Measurements from ENCODE around the gene NUDT19.
"Not testable (repeated sequence)": the region's sequence is repeated elsewhere in the genome, so short reads cannot be mapped to it uniquely, and the experiment has no call there.

The NUDT19 gene

DNA sequence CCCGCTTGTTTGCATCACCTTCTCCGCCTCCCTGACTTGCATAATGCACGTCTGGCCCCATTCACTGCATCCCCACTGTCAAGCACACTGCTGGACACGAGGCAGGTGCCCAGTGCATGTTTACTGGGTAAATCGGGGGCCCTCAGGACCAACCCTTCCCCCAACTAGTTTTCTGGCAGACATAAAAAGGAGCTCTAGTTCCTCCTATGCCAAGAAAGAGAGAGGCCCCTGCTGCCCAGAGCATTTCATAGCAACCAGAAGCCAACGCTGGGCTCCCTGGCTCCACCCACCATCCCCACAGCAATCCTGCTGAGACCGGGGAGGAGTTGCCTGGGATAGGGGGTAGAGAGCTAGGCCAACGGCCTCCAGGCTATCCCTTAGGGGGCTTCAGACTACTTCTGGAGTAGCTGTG, 39.9 kb upstream of the NUDT19 start:
- Histone ChIP-seq H3K27ac (ENCODE audit: low read length) (no peak overlapping the region), H3K79me2 (ENCODE audit: low read length) (no peaks in the 10 kb centered on the region), H3K36me3 (replicated peaks; ENCODE audit: insufficient read depth, low read length) (no peaks in the 10 kb centered on the region), H3F3A (ENCODE audit: insufficient read depth, low read length) (no peaks in the 10 kb centered on the region), H3K4me2 (ENCODE audit: low read depth, low read length) (no peak overlapping the region), H3K9ac (ENCODE audit: low read length) (no peak overlapping the region), H4K20me1 (ENCODE audit: insufficient read depth, low read length) (no peaks in the 10 kb centered on the region), H3K4me3 (ENCODE audit: low read length) (no peak overlapping the region), H3K4me1 (ENCODE audit: low read length) (no peaks in the 10 kb centered on the region), H3K27me3 (replicated peaks; ENCODE audit: insufficient read depth, low read length) (no peaks in the 10 kb centered on the region), H3K9me3 (replicated peaks; ENCODE audit: insufficient read depth, low read length) (no peaks in the 10 kb centered on the region), H3K9me2 (replicated peaks; ENCODE audit: insufficient read depth, low read length) (no peaks in the 10 kb centered on the region), H2AFZ (ENCODE audit: low read length) (no peak overlapping the region)
- TF ChIP-seq EZH2 (optimal IDR thresholded peaks at IDR 0.05; ENCODE audit: low read depth, low read length), result no peak
- TF ChIP-seq, protein P1, sequence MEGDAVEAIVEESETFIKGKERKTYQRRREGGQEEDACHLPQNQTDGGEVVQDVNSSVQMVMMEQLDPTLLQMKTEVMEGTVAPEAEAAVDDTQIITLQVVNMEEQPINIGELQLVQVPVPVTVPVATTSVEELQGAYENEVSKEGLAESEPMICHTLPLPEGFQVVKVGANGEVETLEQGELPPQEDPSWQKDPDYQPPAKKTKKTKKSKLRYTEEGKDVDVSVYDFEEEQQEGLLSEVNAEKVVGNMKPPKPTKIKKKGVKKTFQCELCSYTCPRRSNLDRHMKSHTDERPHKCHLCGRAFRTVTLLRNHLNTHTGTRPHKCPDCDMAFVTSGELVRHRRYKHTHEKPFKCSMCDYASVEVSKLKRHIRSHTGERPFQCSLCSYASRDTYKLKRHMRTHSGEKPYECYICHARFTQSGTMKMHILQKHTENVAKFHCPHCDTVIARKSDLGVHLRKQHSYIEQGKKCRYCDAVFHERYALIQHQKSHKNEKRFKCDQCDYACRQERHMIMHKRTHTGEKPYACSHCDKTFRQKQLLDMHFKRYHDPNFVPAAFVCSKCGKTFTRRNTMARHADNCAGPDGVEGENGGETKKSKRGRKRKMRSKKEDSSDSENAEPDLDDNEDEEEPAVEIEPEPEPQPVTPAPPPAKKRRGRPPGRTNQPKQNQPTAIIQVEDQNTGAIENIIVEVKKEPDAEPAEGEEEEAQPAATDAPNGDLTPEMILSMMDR (IDR thresholded peaks at IDR 0.05; ENCODE audit: low read length), result no peak
- no peak for DNase-seq

DNA sequence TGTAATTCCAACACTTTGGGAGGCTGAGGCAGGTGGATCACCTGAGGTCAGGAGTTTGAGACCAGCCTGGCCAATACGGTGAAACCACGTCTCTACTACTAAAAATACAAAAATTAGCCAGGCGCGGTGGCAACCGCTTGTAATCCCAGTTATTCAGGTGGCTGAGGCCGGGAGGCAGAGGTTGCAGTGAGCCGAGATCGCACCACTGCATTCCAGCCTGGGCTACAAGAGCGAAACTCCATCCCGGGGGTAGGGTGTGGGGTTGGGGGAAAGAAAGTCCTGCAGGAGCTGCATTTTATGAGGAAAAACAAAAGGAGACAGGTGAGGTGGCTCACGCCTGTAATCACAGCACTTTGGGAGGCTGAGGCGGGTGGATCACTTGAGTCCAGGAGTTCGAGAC, 39.3 kb upstream of the NUDT19 start:
- not testable (repeated sequence) for H3K36me3 ChIP-seq (replicated peaks; ENCODE audit: insufficient read depth, low read length); H3K27me3 ChIP-seq (replicated peaks; ENCODE audit: insufficient read depth, low read length); DNase-seq; H3K79me2 ChIP-seq (ENCODE audit: low read length); H3K4me2 ChIP-seq (ENCODE audit: low read depth, low read length); H3F3A ChIP-seq (ENCODE audit: insufficient read depth, low read length); H3K4me3 ChIP-seq (ENCODE audit: low read length); H2AFZ ChIP-seq (ENCODE audit: low read length); H3K9me3 ChIP-seq (replicated peaks; ENCODE audit: insufficient read depth, low read length); H3K4me1 ChIP-seq (ENCODE audit: low read length); H3K9ac ChIP-seq (ENCODE audit: low read length); H3K9me2 ChIP-seq (replicated peaks; ENCODE audit: insufficient read depth, low read length); H4K20me1 ChIP-seq (ENCODE audit: insufficient read depth, low read length); H3K27ac ChIP-seq (ENCODE audit: low read length)

DNA sequence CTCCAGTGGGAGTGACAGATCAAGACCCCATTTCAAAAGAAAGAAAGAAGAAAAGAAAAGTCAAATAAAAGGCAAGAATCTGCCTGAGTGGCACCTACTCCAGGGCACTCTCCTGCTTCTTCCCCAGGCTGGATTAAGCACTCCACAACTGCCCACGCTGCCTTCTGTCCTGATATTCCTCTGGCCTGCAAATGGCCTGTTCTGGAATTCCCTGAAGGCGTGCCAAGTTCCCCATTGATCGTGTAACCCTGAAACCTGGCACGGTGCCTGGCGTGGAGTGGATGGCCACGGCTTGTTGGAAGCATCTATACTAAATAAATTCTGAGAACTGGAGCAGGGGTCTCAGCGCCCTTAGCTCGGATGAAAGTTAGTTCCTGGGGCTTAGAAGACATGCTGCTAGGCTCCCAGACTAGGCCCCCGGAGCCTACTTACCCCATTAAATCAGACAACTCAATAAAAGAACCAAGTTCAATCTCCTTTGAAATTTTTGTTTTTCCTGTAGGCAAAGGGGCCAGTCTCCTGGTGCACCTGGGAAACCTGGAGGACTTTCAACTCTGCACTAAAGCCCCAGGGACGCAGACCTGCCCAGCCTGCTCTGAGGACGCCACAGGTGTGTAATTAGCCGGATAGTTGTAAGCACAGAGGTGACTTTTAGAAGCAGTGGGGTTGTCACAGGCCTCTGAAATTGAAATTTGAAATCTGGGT, 38.6 kb upstream of the NUDT19 start:
- Histone ChIP-seq H2AFZ (ENCODE audit: low read length) (no peak overlapping the region), H3K9me3 (replicated peaks; ENCODE audit: insufficient read depth, low read length) (no peaks in the 10 kb centered on the region), H3K9ac (ENCODE audit: low read length) (no peak overlapping the region), H3K9me2 (replicated peaks; ENCODE audit: insufficient read depth, low read length) (no peaks in the 10 kb centered on the region), H3K36me3 (replicated peaks; ENCODE audit: insufficient read depth, low read length) (no peaks in the 10 kb centered on the region), H3K4me3 (ENCODE audit: low read length) (no peak overlapping the region), H3K27ac (ENCODE audit: low read length) (no peak overlapping the region), H3K4me2 (ENCODE audit: low read depth, low read length) (no peak overlapping the region), H3K27me3 (replicated peaks; ENCODE audit: insufficient read depth, low read length) (no peaks in the 10 kb centered on the region), H3K4me1 (ENCODE audit: low read length) (no peaks in the 10 kb centered on the region), H4K20me1 (ENCODE audit: insufficient read depth, low read length) (no peaks in the 10 kb centered on the region), H3K79me2 (ENCODE audit: low read length) (no peaks in the 10 kb centered on the region), H3F3A (ENCODE audit: insufficient read depth, low read length) (no peaks in the 10 kb centered on the region)
- no peak for TF ChIP-seq EZH2 (optimal IDR thresholded peaks at IDR 0.05; ENCODE audit: low read depth, low read length)
- TF ChIP-seq EZH2phosphoT487 (IDR thresholded peaks at IDR 0.05; ENCODE audit: low read length), result no peak
- TF ChIP-seq, protein P1 (IDR thresholded peaks at IDR 0.05; ENCODE audit: low read length), result no peak
- DNase-seq, result no peak

DNA sequence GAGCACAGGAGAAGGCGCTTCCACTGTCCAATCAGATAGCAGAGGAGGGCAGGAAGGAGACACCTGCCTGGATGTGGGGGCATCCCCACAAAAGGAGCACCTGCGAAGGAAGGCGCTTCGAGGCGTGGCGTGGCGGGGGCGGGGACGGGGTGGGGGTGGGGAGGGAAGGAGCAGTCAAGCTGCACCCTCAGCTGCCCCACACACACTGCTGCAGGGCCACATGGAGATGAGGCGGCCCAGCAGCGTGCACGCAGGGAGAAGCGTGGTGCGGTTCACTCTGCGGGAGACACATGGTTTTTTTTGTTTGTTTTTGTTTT, 38.1 kb upstream of the NUDT19 start:
- H4K20me1 ChIP-seq (ENCODE audit: insufficient read depth, low read length), result no peaks in the 10 kb centered on the region
- H2AFZ ChIP-seq (ENCODE audit: low read length), result no peak overlapping the region
- no peaks in the 10 kb centered on the region for H3F3A ChIP-seq (ENCODE audit: insufficient read depth, low read length)
- no peak for TF ChIP-seq EZH2 (optimal IDR thresholded peaks at IDR 0.05; ENCODE audit: low read depth, low read length)
- TF ChIP-seq, protein P1 (IDR thresholded peaks at IDR 0.05; ENCODE audit: low read length), result no peak
- TF ChIP-seq EZH2phosphoT487 (IDR thresholded peaks at IDR 0.05; ENCODE audit: low read length), result no peak
- no peaks in the 10 kb centered on the region for H3K36me3 ChIP-seq (replicated peaks; ENCODE audit: insufficient read depth, low read length)
- H3K4me3 ChIP-seq (ENCODE audit: low read length), result no peak overlapping the region
- H3K4me1 ChIP-seq (ENCODE audit: low read length), result no peaks in the 10 kb centered on the region
- H3K27me3 ChIP-seq (replicated peaks; ENCODE audit: insufficient read depth, low read length), result no peaks in the 10 kb centered on the region
- no peak for DNase-seq
- H3K9me2 ChIP-seq (replicated peaks; ENCODE audit: insufficient read depth, low read length), result no peaks in the 10 kb centered on the region
- H3K27ac ChIP-seq (ENCODE audit: low read length), result no peak overlapping the region
- H3K4me2 ChIP-seq (ENCODE audit: low read depth, low read length), result no peak overlapping the region
- no peaks in the 10 kb centered on the region for H3K9me3 ChIP-seq (replicated peaks; ENCODE audit: insufficient read depth, low read length)
- no peaks in the 10 kb centered on the region for H3K79me2 ChIP-seq (ENCODE audit: low read length)
- H3K9ac ChIP-seq (ENCODE audit: low read length), result no peak overlapping the region

DNA sequence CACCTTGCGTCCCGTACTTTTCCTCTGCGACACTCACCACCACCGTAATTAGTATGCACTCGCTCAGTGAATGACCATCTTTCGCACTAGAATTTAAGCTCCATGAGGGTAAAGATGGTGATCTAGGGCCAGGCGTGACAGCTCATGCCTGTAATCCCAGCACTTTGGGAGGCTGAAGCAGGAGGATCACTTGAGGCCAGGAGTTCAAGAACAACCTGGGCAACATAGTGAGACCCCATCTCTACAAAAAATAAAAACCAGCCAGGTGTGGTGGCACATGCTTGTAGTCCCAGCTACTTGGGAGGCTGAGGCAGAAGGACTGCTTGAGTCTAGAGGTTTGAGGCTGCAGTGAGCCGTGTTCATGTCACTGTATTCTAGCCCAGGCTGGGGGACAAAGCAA, 35.2 kb upstream of the NUDT19 start:
- H3F3A ChIP-seq (ENCODE audit: insufficient read depth, low read length); H3K4me1 ChIP-seq (ENCODE audit: low read length); H3K9me3 ChIP-seq (replicated peaks; ENCODE audit: insufficient read depth, low read length); H3K4me2 ChIP-seq (ENCODE audit: low read depth, low read length); H3K9me2 ChIP-seq (replicated peaks; ENCODE audit: insufficient read depth, low read length); H3K27me3 ChIP-seq (replicated peaks; ENCODE audit: insufficient read depth, low read length); H3K9ac ChIP-seq (ENCODE audit: low read length); H4K20me1 ChIP-seq (ENCODE audit: insufficient read depth, low read length); H3K79me2 ChIP-seq (ENCODE audit: low read length); H2AFZ ChIP-seq (ENCODE audit: low read length); H3K27ac ChIP-seq (ENCODE audit: low read length); H3K36me3 ChIP-seq (replicated peaks; ENCODE audit: insufficient read depth, low read length); DNase-seq; H3K4me3 ChIP-seq (ENCODE audit: low read length): not testable (repeated sequence)

Data from MM.1S (cell line).